ENCODE results near the gene PHF21B.

GRCh38 chr22:45007391-45008185, 2.2 kb downstream of the PHF21B start:
- TF ChIP-seq CTCF (IDR thresholded peaks at IDR 0.05) (no peak), POLR2A (IDR thresholded peaks at IDR 0.05) (no peak)

Measured in uterus (tissue), 2 donors.